DMS 273 (cell line): ENCODE measurements around the gene NTSR1.
A peak's percentile ranks its signal among the peaks of the same experiment; 100 is the strongest.

Experiments
- DNase-seq: peaks from one replicate; lab custom pipeline; 2025; ENCODE audit not compliant: unreplicated experiment; lab: John Stamatoyannopoulos, UW

Gene NTSR1

GRCh38 chr20:62708591-62709536 lies at the start of gene NTSR1:
Gene NTSR1, plus strand, starts transcription at chr20:62708836. Its CDS starts 372 bp downstream, at chr20:62709208.
- peak; percentile 63 for DNase-seq

GRCh38 chr20:62659488-62660239 lies 49.0 kb upstream of the NTSR1 start:
- DNase-seq: peak; percentile 64

- no peak for DNase-seq
Observed at GRCh38 chr20:62660240-62660615, 48.4 kb upstream of the NTSR1 start.

- DNase-seq: no peak
Observed at GRCh38 chr20:62660768-62661167, 47.9 kb upstream of the NTSR1 start.

- DNase-seq: no peak
Observed at GRCh38 chr20:62661647-62662046, 47.0 kb upstream of the NTSR1 start.

- DNase-seq: no peak
Observed at GRCh38 chr20:62662422-62662821, 46.2 kb upstream of the NTSR1 start.

GRCh38 chr20:62663145-62664018 lies 45.3 kb upstream of the NTSR1 start:
- DNase-seq: no peak

- DNase-seq: no peak
Observed at GRCh38 chr20:62664019-62664971, 44.3 kb upstream of the NTSR1 start.

- no peak for DNase-seq
Observed at GRCh38 chr20:62665153-62665754, 43.4 kb upstream of the NTSR1 start.

GRCh38 chr20:62665826-62666735 lies 42.6 kb upstream of the NTSR1 start:
- no peak for DNase-seq

GRCh38 chr20:62666736-62667529 lies 41.7 kb upstream of the NTSR1 start:
- no peak for DNase-seq

GRCh38 chr20:62667530-62668440 lies 40.9 kb upstream of the NTSR1 start:
- no peak for DNase-seq

- DNase-seq: peak; percentile 88
Observed at GRCh38 chr20:62668441-62669027, 40.1 kb upstream of the NTSR1 start.

- no peak for DNase-seq
Observed at GRCh38 chr20:62669249-62669648, 39.4 kb upstream of the NTSR1 start.

- no peak for DNase-seq
Observed at GRCh38 chr20:62670156-62670555, 38.5 kb upstream of the NTSR1 start.

- DNase-seq: no peak
Observed at GRCh38 chr20:62670998-62671397, 37.6 kb upstream of the NTSR1 start.
